HG03558 (cell line): ENCODE results near the gene RAC3.

Experiments used
- ATAC-seq: cut with Tn5 transposase; IDR thresholded peaks from one replicate; pipeline ENCODE4 v1.9.1; 2021; ENCODE audit warnings: moderate number of reproducible peaks; ENCODE audit not compliant: unreplicated experiment; ENCODE audit errors: extremely low read depth

The RAC3 gene

GRCh38 chr17:82011617-82012187 lies 19.8 kb upstream of the RAC3 start:
- ATAC-seq = no peak

DNA sequence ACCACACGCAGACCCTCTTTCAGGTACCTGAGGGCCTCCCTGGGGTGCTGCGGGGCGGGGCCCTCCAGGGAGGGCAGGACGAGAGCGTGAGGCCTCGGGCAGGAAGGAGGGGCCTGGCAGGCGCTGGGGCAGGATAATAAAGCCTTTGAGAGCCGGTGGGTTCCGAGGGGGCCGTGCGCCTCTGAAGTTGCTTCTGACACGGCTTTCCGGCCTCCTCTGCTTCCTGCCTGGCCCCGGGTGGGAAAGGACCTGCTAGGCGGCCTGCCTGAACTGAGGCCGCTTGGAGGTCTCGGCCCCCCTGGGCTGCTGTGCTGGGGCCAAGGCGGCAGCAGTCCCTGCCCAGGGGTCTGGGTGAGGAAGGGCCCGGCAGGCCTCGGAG lies 19.2 kb upstream of the RAC3 start:
- no peak for ATAC-seq

DNA sequence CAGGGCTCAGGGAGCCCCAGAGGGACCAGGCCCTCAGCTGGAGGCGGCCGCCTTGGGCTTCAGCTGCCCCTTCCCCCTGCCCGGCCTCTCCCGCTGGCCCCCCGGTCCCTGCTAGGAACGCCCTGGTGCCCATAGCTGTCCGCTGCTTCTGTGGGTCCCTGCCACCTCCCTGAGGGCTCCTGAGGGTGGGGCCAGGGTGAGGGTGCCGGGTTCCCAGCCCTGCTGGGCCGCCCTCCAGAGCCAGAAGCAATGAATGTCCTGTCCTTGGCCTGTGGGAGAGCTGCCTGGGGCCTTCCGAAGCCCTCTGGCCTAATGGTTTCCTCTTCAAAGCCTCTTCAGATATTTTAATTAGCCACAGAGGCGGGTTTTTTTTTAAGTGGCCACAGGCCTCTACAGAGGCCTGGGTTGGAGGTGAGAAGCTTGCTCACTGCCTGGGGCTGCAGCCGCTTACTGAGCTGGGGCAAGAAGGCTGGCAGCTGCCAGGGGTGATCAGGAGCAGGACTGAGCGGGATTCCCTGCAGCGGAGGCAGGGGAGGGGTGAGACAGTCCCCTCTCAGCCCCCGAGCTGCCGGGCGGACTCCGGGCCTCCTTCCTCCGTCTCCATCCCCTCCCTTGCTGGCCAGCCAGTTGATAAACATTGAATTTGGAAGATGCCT lies 18.7 kb upstream of the RAC3 start:
- ATAC-seq = no peak

DNA sequence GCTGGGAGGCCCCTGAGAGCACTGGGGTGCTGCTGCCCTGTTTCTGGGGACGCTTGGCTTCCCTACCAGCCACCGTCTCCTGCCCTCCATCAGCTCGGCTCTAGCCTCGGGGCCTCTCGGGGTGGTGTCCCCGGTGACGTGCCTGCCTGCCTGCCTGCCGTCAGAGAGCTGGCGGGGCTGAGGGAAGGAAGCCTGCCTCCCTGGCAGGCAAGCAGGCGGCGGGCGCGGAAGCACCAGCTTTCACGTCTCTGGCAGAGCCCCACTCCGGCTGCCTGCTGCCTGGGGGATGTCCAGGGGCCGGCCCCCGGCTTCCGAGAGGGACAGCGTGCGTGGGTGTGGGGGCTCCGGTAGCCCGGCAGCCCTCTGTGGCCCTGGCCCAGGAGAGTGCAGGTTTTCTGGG lies 18.1 kb upstream of the RAC3 start:
- ATAC-seq = no peak

- ATAC-seq = no peak
These were observed 17.6 kb upstream of the RAC3 start for GRCh38 chr17:82013772-82014321.

DNA sequence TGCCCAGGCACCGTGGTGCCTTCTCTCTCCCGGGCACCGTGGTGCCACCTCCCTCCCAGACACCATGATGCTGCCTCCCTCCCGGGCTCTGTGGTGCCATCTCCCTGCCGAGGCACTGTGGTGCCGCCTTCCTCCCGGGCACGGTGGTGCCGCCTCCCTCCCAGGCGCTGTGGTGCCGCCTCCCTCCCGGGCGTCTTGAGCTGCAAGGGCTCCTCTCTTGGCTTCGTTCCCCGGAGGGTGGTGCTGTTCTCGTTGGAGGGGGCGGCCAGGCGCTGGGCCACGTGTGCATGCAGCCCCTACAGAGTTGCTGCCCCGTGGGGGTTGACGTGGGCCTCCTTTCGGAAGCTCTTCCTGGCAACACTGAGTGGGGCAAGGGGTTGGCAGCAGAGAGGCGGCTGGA lies 17.0 kb upstream of the RAC3 start:
- ATAC-seq = no peak

DNA sequence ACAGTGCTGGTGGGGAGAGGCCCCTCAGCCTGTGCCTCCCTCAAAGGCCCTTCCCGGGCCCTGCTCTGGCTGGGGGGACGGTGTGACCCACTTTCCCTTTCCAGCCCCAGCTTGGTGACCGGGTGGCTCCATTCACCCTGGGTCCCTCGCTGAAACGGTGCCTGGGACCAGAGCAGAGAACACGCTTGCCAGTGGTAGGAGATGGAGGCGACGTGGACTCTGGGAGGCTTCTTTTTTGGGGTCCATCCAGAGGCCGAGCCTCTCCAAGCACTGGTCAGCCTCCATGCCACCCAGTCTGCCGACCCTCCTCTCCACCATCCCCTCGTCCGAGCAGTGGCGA lies 16.5 kb upstream of the RAC3 start:
- ATAC-seq = no peak

DNA sequence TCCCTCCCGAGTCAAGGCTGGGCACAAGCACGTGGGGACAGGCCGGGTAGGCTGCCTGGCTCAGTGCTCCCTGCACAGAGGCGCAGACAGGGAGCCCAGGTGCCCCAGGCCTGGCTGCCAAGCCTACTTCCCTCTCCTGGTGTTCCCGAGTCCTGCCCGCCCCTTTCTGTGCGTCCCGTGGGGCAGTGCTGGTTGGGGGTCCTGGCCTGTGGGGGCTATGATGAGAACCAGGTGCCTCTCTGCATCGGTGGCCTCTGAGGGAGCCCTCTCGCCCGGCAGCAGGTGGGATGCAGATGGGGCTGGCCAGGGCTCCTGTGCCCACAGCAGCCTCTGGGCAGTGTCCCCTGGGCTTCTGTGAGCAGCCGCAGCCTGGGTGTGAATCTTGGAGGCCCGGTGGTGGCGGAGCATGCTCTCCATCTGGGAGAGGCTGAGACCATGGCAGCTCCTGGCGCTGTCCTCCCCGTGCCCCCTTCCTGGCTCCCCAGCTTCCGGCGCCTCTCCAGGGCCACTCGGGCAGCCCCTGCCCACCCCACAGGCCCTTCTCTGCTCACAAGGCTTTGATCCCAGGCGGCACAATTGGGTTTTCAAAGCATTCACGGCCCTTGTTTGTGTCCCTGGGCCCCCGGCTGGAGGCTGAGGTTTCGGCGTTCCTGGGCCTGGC lies 16.0 kb upstream of the RAC3 start:
- ATAC-seq = no peak

DNA sequence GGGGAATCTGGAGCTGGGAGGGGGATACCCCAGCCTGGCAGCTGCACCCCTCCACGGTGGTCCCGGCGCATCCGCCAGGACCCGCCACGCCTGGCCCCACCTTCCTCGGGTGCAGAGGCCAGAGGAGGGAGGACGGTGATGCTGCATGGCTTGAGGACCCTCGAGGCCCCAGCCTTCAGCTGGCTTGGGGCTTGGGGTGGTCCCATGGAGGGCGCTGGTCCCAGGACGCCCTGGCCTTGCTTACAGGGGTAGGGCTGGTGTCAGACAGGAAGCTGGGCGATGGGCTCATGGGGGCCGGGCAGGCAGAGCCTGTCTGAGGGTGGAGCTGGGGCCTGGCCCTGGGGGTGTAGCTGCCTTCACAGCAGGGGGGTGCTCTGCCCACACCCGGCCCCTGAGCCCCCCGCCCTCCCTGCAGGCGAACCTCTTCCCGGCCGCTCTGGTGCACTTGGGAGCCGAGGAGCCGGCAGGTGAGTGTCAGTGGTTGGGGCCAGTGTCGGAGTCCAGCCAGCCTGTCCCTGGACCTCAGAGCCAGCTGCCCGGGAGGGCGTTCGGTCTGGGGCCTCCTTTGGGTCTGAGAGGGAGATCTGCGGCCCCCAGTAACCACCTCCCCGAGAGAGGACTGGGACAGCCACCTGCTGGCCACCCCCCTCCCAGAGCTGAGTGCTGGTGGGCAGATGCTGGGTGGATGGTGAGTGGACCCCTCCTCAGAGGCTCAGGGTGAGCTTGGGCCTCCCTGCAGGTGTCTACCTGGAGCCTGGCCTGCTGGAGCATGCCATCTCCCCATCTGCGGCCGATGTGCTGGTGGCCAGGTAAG lies 15.2 kb upstream of the RAC3 start:
- no peak for ATAC-seq

GRCh38 chr17:82016875-82017459 lies 14.5 kb upstream of the RAC3 start:
- no peak for ATAC-seq

DNA sequence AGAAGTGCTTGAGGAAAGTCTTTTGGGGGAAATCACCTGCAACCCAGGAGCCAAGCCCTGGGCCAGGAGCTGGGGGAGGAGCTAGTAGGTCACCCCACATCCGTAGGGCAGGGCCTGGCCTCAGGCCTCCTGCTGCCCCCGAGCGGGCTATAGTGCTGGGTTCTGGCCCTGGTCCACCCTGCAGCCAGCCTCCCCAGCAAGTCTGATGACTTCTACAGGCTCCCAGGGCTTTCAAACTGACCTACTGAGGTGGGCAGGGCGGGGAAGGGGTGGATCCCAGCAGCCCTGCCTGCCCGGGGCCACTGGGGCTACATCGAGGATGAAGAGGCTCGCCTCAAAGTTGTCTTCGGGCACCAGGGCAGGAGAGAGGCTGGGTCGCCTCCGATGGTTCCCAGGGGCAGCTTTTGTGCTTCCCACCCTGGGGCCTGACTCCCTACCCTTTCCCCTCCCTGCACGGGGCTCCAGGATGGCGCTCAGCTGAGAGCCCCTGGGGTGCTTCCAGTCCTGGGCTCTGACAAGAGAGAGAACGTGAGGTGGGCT lies 13.8 kb upstream of the RAC3 start:
- ATAC-seq = no peak

DNA sequence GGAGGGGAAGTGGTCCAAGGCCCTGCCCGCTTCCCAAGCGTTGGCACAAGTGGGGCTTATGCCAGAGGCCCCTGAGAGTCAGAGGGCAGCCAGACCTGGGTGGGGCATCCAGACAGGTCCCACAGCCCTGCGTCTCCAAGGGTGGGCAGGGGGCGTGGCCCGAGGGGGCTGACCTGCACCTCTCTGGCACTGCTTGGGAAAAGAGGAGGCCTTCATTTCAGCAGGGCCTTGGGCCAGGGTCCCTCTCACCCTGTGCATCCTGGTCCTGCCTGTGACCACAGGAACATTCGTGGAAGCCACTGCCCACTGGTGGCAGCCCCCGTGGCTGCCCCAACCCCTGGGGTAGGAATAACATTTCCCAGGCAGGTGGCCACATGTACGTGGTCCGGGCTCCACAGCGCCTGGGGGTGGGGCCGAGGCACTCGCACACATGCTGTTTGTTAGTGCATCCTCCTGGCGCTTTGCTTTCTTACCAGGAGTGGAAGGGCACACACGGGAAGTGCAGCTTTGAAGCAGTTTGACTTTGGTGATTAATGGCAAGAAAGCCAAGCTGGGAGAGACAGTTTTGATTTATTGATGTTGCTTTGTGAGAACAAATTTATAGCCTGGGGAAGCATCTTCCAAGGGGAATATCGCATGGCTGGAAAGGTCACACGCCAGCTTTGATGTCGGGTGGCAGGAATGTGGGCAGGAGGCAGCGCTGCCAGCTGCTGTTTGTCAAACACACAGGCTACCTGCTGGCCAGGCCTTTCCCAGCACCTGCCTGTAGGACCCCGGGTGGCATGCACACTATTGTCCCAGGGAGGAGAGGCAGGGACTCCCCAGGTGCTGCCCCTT lies 13.1 kb upstream of the RAC3 start:
- no peak for ATAC-seq

- no peak for ATAC-seq
These were observed 12.3 kb upstream of the RAC3 start for GRCh38 chr17:82018989-82019689.

DNA sequence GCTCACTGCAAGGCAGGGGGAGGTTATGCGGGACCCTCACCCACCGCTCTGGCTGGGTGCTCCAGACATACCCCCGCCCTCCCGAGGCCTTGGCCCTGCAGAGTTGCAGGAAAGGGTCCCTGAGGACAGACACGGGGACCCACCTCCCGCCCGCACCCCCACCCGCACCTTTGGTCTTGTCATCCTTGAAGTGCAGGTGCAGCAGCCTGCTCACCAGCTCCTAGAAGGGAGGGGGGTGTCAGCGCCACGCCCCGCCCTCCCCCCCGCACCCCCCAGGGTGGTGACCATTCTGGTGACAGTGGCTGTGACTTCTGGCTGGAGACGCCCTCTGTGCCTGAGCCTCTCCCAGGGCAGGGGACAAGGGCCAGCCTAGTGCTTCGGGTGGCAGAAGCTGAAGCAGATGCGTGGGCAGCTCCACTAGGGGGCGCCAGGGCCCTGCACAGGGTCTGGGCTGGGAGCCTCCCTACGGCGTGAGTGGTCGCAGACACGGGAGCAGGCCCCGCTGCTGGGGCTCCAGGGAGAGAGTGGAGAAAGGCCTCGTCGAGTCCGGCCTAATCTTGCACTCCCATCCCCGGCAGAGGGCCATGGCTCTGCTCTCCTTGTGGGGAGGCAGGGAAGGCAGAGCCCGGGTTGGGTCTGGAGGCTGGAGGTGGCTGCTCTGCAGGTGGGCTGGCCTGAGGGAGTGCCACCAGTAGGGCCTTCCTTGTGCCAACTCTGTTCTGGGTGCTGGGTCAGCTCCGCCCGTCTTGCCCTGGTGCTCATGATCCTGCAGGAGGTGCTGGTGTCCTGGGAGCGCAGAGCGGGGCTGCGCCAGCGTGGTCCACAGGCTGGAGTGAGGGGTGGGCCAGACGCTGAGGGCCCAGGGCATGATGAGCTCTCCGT lies 11.5 kb upstream of the RAC3 start:
- no peak for ATAC-seq

DNA sequence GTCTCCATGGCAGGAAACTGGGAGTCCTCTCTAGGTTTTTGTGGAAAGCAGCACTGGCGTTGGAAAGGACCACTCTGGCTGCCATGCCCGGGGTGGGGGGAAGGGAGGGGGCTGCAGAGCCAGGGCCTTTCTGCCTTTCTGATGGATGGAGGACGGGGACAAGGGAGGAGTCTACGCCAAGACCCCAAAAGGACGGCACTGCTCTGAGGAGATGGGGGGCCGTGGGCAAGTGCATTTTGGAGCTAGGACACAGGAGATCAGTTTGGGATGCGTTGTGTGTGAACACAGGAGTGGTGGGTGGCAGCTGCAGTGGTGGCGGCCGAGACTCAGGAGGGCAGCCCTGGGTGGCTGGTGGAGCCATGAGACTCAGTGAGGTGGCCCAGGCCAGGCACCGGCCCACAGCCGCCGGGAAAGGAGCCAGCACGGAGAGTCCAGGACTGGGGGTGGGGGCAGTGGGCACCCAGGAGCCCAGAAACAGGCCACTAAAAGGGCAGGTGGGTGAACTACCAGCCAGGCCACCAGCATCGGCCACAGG lies 10.8 kb upstream of the RAC3 start:
- no peak for ATAC-seq

DNA sequence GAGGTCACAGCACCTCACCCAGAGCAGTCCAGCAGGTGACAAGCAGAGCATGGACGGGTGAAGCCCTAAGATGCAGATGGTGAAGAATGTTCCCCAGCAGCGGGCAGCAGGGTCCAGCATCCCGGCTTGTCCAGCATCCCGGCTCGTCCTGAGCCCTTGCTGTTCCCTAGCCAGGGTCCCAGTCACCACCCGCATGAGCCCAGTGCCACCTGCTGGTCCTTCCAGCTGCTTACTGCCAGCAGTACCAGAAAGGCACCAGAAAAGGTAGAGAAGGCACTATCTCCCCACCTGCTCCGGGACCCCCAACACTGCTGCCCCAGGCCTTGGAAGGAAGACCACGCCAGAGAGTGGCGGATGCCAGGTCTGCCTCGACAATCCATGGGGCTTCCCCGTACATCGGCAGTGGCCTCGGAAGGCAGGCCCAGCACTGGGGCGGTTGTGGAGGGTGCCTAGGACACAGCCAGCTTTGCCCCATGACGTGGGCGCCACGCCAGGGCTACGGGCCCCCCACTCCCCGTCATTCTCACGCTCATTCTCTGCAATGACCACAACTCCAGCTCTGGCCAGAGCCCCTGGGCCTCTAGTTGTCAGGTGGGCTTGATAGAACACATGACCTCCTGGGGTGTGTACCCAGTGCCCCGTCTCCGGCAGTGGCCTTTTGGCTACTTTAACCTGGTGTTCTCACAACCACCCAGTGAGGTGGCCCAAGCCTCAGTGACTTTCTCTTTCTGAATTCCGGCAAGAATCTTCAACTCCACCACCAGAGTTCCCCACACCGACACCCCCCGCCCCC lies 10.2 kb upstream of the RAC3 start:
- no peak for ATAC-seq

DNA sequence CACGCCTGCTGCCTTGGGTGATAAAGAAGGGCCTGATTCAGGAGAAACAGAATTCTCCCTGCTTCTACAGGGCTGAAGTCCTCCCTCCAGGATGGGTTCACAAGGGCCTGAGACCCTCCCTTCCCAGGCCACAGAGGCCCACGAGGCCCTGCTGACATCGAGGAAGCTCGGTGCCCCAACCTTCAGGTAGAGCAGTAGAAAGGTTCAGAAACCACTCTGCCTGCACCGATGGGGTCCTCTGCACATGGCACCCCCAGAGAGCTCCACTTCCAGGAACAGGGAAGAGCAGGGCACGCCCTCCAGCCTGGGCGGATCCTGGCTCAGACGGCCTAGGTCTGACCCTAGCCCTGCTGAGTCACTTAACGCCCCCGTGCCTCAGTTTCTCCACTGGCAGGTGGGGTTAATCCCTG lies 9.6 kb upstream of the RAC3 start:
- ATAC-seq = no peak
